T-cell (primary cell): ENCODE data around the gene MMP19. TPM values are rescaled to one million over a fixed set of nuclear protein-coding genes. Genes with fewer than 3 reads are reported as not detected.

Experiments used
- ATAC-seq, 4 experiments: fragments of 200-7000 bp in 3 of 4; fragments of 150-1000 bp in 1 of 4; cut with Tn5 transposase; replicated peaks in 1 of 4; 1 replicate in 3 of 4; 2 replicates in 1 of 4; pipeline ENCODE4 v1.10.0; 2021; ENCODE audit warnings: moderate library complexity in 3 of 4, mild to moderate bottlenecking in 2 of 4, moderate number of reproducible peaks in 1 of 4
- CTCF ChIA-PET, 2 donors: fragments of 300-600 bp; sonication (Branson Sonifier 250); formaldehyde crosslinking; loops; one replicate each; lab custom pipeline; 2022; ENCODE audit warnings: antibody characterized with exemption in 2 of 2; lab: Charles Lee
- POLR2A ChIA-PET, 2 donors: fragments of 300-600 bp; sonication (Branson Sonifier 250); formaldehyde crosslinking; loops; one replicate each; lab custom pipeline; 2022; ENCODE audit warnings: antibody characterized with exemption in 2 of 2; lab: Charles Lee
- DNase-seq, 35 experiments: peaks; one replicate each; pipeline versions ENCODE4 v3.0.0 to v3.0.0-alpha.2; 2013 to 2023
- H3K27ac ChIP-seq: one replicate; pipeline ENCODE4 v1.5.1; 2013; ENCODE audit warnings: low read length
- H3K27me3 ChIP-seq, 2 experiments: replicated peaks in 1 of 2; 1 replicate in 1 of 2; 2 replicates in 1 of 2; pipeline versions ENCODE4 v1.6.1 to v1.7.0; 2013; ENCODE audit warnings: low read length in 1 of 2, mixed read lengths in 1 of 2; ENCODE audit not compliant: control insufficient read depth in 2 of 2, insufficient read depth in 2 of 2; ENCODE audit errors: extremely low read depth in 1 of 2
- H3K36me3 ChIP-seq, 2 donors: 1 replicate in 1 of 2; 2 replicates in 1 of 2; pipeline versions ENCODE4 v1.6.1 to v1.7.0; 2013; ENCODE audit warnings: low read length in 1 of 2; ENCODE audit not compliant: control insufficient read depth in 2 of 2, insufficient read depth in 1 of 2; ENCODE audit errors: extremely low read depth in 1 of 2
- H3K4me1 ChIP-seq, 2 experiments: 1 replicate in 1 of 2; 2 replicates in 1 of 2; pipeline versions ENCODE4 v1.6.1 to v1.7.0; 2013; ENCODE audit warnings: low read length in 2 of 2, mixed read lengths in 1 of 2; ENCODE audit not compliant: insufficient read depth in 2 of 2, control insufficient read depth in 1 of 2; ENCODE audit errors: extremely low read depth in 1 of 2
- H3K4me3 ChIP-seq, 2 donors: 1 replicate in 1 of 2; 2 replicates in 1 of 2; pipeline versions ENCODE4 v1.5.1 to v1.7.0; 2013; ENCODE audit warnings: mild to moderate bottlenecking in 2 of 2, low read length in 1 of 2, moderate library complexity in 1 of 2; ENCODE audit not compliant: control insufficient read depth in 1 of 2; ENCODE audit errors: extremely low read depth in 1 of 2
- H3K9me3 ChIP-seq: 2 replicates; pipeline ENCODE4 v1.7.0; 2013
- H3K27ac Mint-ChIP-seq, 2 donors: one replicate each; pipeline ENCODE4 v1.8.0; 2020 to 2021; ENCODE audit warnings: mild to moderate bottlenecking in 2 of 2, mixed read lengths in 2 of 2
- H3K27me3 Mint-ChIP-seq, 2 donors: one replicate each; pipeline ENCODE4 v1.8.0; 2021 to 2022; ENCODE audit warnings: mixed read lengths in 2 of 2
- H3K36me3 Mint-ChIP-seq: one replicate; pipeline ENCODE4 v1.8.0; 2021; ENCODE audit warnings: mixed read lengths
- H3K4me1 Mint-ChIP-seq, 3 donors: one replicate each; pipeline ENCODE4 v1.8.0; 2020 to 2022; ENCODE audit warnings: mixed read lengths in 3 of 3, mild to moderate bottlenecking in 1 of 3
- H3K4me3 Mint-ChIP-seq, 3 donors: one replicate each; pipeline ENCODE4 v1.8.0; 2020 to 2022; ENCODE audit warnings: mild to moderate bottlenecking in 3 of 3, mixed read lengths in 3 of 3, moderate library complexity in 3 of 3
- H3K9me3 Mint-ChIP-seq, 3 donors: one replicate each; pipeline ENCODE4 v1.8.0; 2020 to 2022; ENCODE audit warnings: mixed read lengths in 3 of 3
- WGBS: methylation state at CpG from one replicate; pipeline ENCODE4 v1.1.5; 2013; ENCODE audit warnings: missing lambda C conversion rate; ENCODE audit not compliant: insufficient coverage; 5-methylcytosine and 5-hydroxymethylcytosine counted together
- total RNA-seq, 35 experiments: library from RNA in 6 of 35; stranded (reverse) in 6 of 35; fragments of 120-200 nt in 1 of 35; gene quantifications; one replicate each; pipeline versions ENCODE4 v1.2.1 to v1.2.4 and lab custom pipeline; 2013 to 2026

Gene MMP19
- total RNA-seq (not detected), total RNA-seq (lab: John Stamatoyannopoulos, UW) (0 to 28.4 (median 0.05) reads per million in 29 experiments)
- total RNA-seq (2013) = not detected

- Histone ChIP-seq H3K27me3 (peaks cover 0 to 3% of the 10 kb centered on the region in 2 experiments), H3K27ac (no peak within 1 kb of the TSS), H3K36me3 (no peaks in the 10 kb centered on the region), H3K9me3 (no peaks in the 10 kb centered on the region), H3K4me3 (no peak within 1 kb of the TSS), H3K4me1 (no peaks in the 10 kb centered on the region)
- WGBS = 82% methylated on average over 2 of the region's 10 CpGs
- H3K27me3 Mint-ChIP-seq = no peaks in the 10 kb centered on the region
- no peaks in the 10 kb centered on the region for H3K9me3 Mint-ChIP-seq
- ATAC-seq (no peak), DNase-seq (no peak)
- ChIA-PET POLR2A (no interaction called here), CTCF (no interaction called here)
- H3K36me3 Mint-ChIP-seq = no peaks in the 10 kb centered on the region
- H3K27ac Mint-ChIP-seq = no peak within 1 kb of the TSS
- H3K4me3 Mint-ChIP-seq = no peak within 1 kb of the TSS
- peaks cover 0 to 5% (median 4%) of the 10 kb centered on the region in 3 donors for H3K4me1 Mint-ChIP-seq
Observed at GRCh38 chr12:55842681-55843429, at the start of gene MMP19. MMP19 (minus strand) TSS chr12:55842936; CDS start chr12:55842830, 106 bp downstream.

GRCh38 chr12:55891310-55891709 lies 48.6 kb upstream of the MMP19 start:
- H3K4me3 Mint-ChIP-seq = no peak overlapping the region
- no peak overlapping the region for H3K4me3 ChIP-seq
- H3K27me3 ChIP-seq = no peaks in the 10 kb centered on the region
- no peaks in the 10 kb centered on the region for H3K4me1 ChIP-seq
- H3K36me3 ChIP-seq = no peaks in the 10 kb centered on the region
- no peaks in the 10 kb centered on the region for H3K4me1 Mint-ChIP-seq
- 75% methylated on average over 2 of the region's 4 CpGs for WGBS
- DNase-seq (no peak), ATAC-seq (no peak)
- ChIA-PET POLR2A (no interaction called here), CTCF (no interaction called here)
- no peak overlapping the region for H3K27ac Mint-ChIP-seq
- no peak overlapping the region for H3K27ac ChIP-seq
- H3K27me3 Mint-ChIP-seq = no peaks in the 10 kb centered on the region
- no peaks in the 10 kb centered on the region for H3K9me3 ChIP-seq
- H3K36me3 Mint-ChIP-seq = no peaks in the 10 kb centered on the region
- H3K9me3 Mint-ChIP-seq = no peaks in the 10 kb centered on the region

- no peak overlapping the region for H3K27ac Mint-ChIP-seq
- no peaks in the 10 kb centered on the region for H3K27me3 Mint-ChIP-seq
- DNase-seq (no peak), ATAC-seq (no peak)
- H3K27ac ChIP-seq = no peak overlapping the region
- no peak overlapping the region for H3K4me3 ChIP-seq
- no peak overlapping the region for H3K4me3 Mint-ChIP-seq
- peaks cover 0 to 5% of the 10 kb centered on the region in 2 experiments for H3K4me1 ChIP-seq
- no peaks in the 10 kb centered on the region for H3K9me3 ChIP-seq
- H3K9me3 Mint-ChIP-seq = no peaks in the 10 kb centered on the region
- WGBS = no CpG with 5 or more reads among the region's 1 CpG
- peaks cover 5 to 8% (median 7%) of the 10 kb centered on the region in 3 donors for H3K4me1 Mint-ChIP-seq
- no peaks in the 10 kb centered on the region for H3K27me3 ChIP-seq
- H3K36me3 ChIP-seq = no peaks in the 10 kb centered on the region
- POLR2A ChIA-PET = no interaction called here
- CTCF ChIA-PET = no interaction called here
- H3K36me3 Mint-ChIP-seq = no peaks in the 10 kb centered on the region
Observed at GRCh38 chr12:55885113-55885512, 42.4 kb upstream of the MMP19 start.

GRCh38 chr12:55877824-55878223 lies 35.1 kb upstream of the MMP19 start:
- H3K4me1 ChIP-seq = peaks cover 0 to 5% of the 10 kb centered on the region in 2 experiments
- CTCF ChIA-PET = interaction anchor here in 1 of 2 donors (0.6 kb wide), 2 partner anchors 42 to 951 kb away, joined by 3 read pairs; no protein-coding TSS in a partner anchor
- POLR2A ChIA-PET = no interaction called here

GRCh38 chr12:55875704-55876467 lies 33.1 kb upstream of the MMP19 start:
- DNase-seq (no peak), ATAC-seq (no peak)
- peaks cover 2 to 4% (median 3%) of the 10 kb centered on the region in 3 donors for H3K4me1 Mint-ChIP-seq
- no peak overlapping the region for H3K4me3 Mint-ChIP-seq
- Histone ChIP-seq H3K4me1 (peaks cover 0 to 3% of the 10 kb centered on the region in 2 experiments), H3K36me3 (no peaks in the 10 kb centered on the region), H3K4me3 (no peak overlapping the region), H3K27me3 (no peaks in the 10 kb centered on the region), H3K9me3 (no peaks in the 10 kb centered on the region), H3K27ac (no peak overlapping the region)
- WGBS = no CpG with 5 or more reads among the region's 4 CpGs
- no peaks in the 10 kb centered on the region for H3K27me3 Mint-ChIP-seq
- H3K27ac Mint-ChIP-seq = no peak overlapping the region
- H3K36me3 Mint-ChIP-seq = peaks cover 8% of the 10 kb centered on the region
- CTCF ChIA-PET = no interaction called here
- POLR2A ChIA-PET = no interaction called here
- peaks cover 7 to 10% (median 8%) of the 10 kb centered on the region in 3 donors for H3K9me3 Mint-ChIP-seq

More at GRCh38 chr12:55877824-55878223, 35.1 kb upstream of the MMP19 start:
- Histone ChIP-seq H3K4me3 (no peak overlapping the region), H3K36me3 (no peaks in the 10 kb centered on the region), H3K9me3 (no peaks in the 10 kb centered on the region), H3K27me3 (no peaks in the 10 kb centered on the region), H3K27ac (no peak overlapping the region)
- H3K9me3 Mint-ChIP-seq = peaks cover 7 to 10% (median 8%) of the 10 kb centered on the region in 3 donors
- no peak for ATAC-seq
- H3K27ac Mint-ChIP-seq = no peak overlapping the region
- no peak for DNase-seq
- peaks cover 8% of the 10 kb centered on the region for H3K36me3 Mint-ChIP-seq
- H3K27me3 Mint-ChIP-seq = no peaks in the 10 kb centered on the region
- no peak overlapping the region for H3K4me3 Mint-ChIP-seq
- H3K4me1 Mint-ChIP-seq = peaks cover 5 to 8% (median 7%) of the 10 kb centered on the region in 3 donors

GRCh38 chr12:55874443-55874842 lies 31.7 kb upstream of the MMP19 start:
- no peak overlapping the region for H3K4me3 Mint-ChIP-seq
- no peak overlapping the region for H3K27ac ChIP-seq
- no peaks in the 10 kb centered on the region for H3K27me3 Mint-ChIP-seq
- H3K36me3 Mint-ChIP-seq = peaks cover 8% of the 10 kb centered on the region
- ChIA-PET POLR2A (no interaction called here), CTCF (no interaction called here)
- WGBS = 40% methylated on average over 1 of the region's 2 CpGs
- no peaks in the 10 kb centered on the region for H3K4me1 ChIP-seq
- peaks cover 7 to 10% (median 8%) of the 10 kb centered on the region in 3 donors for H3K9me3 Mint-ChIP-seq
- no peaks in the 10 kb centered on the region for H3K9me3 ChIP-seq
- no peak overlapping the region for H3K4me3 ChIP-seq
- H3K27me3 ChIP-seq = no peaks in the 10 kb centered on the region
- DNase-seq (no peak), ATAC-seq (no peak)
- no peaks in the 10 kb centered on the region for H3K4me1 Mint-ChIP-seq
- H3K36me3 ChIP-seq = no peaks in the 10 kb centered on the region
- no peak overlapping the region for H3K27ac Mint-ChIP-seq
